ENCODE data around the gene DPYSL4. TPM values are rescaled to one million over a fixed set of nuclear protein-coding genes. Genes with fewer than 3 reads are reported as not detected.

Gene DPYSL4
- total RNA-seq, 4 donors from 2014 or later, result 0.27 TPM; not detected in 3

DNA sequence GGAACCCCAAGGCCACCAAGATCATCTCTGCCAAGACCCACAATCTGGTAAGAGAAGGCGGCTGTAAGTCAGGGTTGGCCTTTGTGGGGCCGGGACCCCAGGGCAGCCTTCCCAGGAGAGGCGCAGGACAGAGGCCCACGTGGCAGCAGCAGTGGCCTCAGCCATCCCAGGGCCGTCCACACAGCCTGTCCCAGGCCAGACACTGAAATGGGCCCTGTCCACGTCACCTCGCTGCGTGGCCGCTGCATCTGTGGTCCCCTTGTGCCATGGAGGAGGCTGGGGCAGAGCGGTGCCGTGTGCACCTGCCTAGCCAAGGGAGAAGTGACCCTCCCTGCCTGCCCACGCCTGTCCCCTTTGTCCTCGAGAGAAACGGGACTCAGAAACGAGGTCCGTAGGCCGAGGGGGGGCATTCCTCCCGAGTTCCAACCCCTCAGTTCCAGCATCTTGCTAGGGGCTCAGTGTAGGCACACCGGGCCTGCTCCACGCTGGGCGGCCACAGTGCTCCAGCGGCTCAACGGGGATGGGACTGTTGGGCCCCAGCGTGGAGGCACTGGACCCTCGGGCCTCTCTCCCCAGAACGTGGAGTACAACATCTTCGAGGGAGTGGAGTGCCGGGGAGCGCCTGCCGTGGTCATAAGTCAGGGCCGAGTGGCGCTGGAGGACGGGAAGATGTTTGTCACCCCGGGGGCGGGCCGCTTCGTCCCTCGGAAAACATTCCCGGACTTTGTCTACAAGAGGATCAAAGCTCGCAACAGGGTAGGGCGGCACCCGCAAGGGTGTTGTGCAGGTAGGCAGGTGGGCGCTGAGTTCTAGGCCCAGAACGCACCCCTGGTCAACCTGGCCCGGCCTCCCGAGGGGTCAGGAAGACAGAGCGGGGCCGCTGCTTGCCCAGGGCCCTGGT lies 15.6 kb downstream of the DPYSL4 start:
- no peak for TF ChIP-seq POLR2A (IDR thresholded peaks at IDR 0.05)
- TF ChIP-seq, protein P1, sequence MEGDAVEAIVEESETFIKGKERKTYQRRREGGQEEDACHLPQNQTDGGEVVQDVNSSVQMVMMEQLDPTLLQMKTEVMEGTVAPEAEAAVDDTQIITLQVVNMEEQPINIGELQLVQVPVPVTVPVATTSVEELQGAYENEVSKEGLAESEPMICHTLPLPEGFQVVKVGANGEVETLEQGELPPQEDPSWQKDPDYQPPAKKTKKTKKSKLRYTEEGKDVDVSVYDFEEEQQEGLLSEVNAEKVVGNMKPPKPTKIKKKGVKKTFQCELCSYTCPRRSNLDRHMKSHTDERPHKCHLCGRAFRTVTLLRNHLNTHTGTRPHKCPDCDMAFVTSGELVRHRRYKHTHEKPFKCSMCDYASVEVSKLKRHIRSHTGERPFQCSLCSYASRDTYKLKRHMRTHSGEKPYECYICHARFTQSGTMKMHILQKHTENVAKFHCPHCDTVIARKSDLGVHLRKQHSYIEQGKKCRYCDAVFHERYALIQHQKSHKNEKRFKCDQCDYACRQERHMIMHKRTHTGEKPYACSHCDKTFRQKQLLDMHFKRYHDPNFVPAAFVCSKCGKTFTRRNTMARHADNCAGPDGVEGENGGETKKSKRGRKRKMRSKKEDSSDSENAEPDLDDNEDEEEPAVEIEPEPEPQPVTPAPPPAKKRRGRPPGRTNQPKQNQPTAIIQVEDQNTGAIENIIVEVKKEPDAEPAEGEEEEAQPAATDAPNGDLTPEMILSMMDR (IDR thresholded peaks at IDR 0.05), result no peak
- Histone ChIP-seq H3K9me3 (no peaks in the 10 kb centered on the region), H3K27me3 (no peaks in the 10 kb centered on the region), H3K27ac (no peak overlapping the region), H3K4me3 (no peak overlapping the region), H3K4me1 (no peaks in the 10 kb centered on the region), H3K36me3 (no peaks in the 10 kb centered on the region)
- no peak for DNase-seq

DNA sequence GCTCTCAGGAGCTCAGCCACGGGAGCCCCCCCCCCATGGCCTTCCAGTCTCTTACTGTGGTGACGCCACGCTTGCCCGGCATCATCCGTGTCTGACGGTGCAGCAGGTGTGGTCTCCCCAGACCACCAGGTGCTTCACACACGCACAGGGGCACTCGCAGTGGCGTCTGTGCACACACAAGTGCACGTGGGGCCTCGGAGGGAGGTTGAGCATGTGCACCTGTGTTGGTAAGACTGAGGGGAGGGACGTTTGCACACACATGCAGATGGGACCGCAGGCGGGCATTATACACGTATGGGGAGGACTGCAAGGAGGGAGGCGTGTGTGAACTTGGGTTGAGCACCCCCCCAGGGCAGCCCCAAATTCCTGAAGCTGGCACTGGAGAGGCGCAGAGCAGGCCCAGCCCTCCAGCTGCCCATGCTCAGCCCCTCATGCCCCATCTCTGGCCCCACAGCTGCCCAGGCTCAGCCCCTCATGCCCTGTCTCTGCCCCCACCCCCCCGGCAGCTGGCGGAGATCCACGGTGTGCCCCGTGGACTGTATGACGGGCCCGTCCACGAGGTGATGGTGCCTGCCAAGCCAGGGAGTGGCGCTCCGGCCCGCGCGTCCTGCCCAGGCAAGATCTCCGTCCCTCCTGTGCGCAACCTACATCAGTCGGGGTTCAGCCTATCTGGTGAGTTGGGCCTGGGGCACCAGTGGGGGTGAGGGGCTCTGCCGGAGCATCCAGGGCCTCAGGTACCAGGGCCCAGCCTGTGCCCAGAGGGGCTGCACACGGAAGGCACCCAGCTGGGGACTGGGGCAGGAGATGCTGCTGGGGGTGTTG lies 16.7 kb downstream of the DPYSL4 start:
- DNase-seq, result no peak
- TF ChIP-seq, protein P1 (IDR thresholded peaks at IDR 0.05), result no peak
- TF ChIP-seq POLR2A (IDR thresholded peaks at IDR 0.05), result no peak
- no peaks in the 10 kb centered on the region for H3K36me3 ChIP-seq

DNA sequence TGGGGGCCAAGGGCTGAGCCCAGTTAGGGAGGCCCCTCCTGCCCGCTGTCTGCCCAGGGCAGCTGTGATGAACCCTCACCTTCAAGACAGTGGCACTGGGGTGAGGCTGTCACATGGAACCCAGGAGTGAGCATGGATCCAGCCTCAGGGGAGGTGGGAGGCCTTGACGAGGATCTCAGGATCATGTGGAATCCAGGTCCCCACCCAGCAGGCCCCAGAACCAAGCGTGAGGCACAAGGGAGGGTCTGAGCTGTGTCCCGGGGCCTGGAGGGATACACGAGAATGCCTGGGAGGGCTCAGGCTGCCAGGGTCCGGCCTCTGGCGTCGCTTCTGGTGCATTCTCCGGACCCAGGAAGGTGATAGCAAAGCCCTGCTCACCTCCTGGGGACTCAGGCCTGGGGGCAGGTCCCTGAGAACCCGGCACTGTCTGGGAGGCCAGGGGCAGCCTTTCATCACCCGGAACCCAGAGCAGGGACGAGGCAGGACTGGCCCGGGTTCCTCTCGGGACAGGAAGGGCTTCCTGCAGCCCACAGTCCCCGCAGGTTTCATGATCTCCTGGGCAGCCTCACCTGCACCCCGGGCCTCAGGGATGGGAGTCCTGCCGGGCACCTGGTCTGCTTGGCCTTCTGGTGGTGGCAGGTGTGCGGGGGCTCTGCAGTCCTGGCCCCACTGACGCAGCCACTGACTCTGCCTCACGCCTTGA lies 17.5 kb downstream of the DPYSL4 start:
- Histone ChIP-seq H3K36me3 (no peaks in the 10 kb centered on the region), H3K27ac (no peak overlapping the region), H3K9me3 (no peaks in the 10 kb centered on the region), H3K4me3 (no peak overlapping the region), H3K27me3 (no peaks in the 10 kb centered on the region), H3K4me1 (no peaks in the 10 kb centered on the region)
- DNase-seq, result no peak
- TF ChIP-seq, protein P1 (IDR thresholded peaks at IDR 0.05), result no peak
- no peak for TF ChIP-seq POLR2A (IDR thresholded peaks at IDR 0.05)

More for the DNA sequence above, 16.7 kb downstream of the DPYSL4 start:
- Histone ChIP-seq H3K4me3 (no peak overlapping the region), H3K9me3 (no peaks in the 10 kb centered on the region), H3K27me3 (no peaks in the 10 kb centered on the region), H3K4me1 (no peaks in the 10 kb centered on the region), H3K27ac (no peak overlapping the region)

DNA sequence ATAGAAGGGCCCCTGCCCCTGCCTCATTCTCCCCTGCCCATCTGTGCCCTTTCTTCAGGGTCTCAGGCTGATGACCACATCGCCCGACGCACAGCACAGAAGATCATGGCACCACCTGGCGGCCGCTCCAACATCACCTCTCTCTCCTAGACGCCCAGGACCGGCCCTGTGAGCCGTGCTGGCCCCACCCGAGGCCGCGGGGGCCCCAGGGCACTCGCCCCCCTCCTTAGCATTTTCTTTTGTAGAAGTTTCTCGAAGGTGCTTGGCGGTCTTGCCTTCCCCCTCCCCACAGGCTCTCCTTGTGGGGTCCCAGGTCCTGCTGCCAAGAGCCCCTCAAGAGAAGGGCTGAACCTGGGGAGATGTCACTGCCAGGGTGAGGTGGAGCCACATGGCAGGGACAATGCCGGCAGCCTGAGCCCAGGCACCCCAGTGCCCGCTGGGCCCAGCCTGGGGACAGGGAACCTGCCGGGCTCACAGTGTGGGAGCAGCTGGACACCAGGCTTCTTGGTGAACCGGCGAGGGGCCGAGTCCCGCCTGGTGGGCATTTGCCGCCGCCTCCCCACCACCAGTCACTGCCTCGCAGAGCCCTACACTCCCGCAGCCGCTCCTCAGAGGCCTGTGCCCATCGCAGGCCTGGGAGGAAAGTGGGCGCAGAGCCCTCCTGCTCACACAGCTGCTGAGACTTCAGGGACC lies 18.2 kb downstream of the DPYSL4 start:
- no peaks in the 10 kb centered on the region for H3K9me3 ChIP-seq
- H3K36me3 ChIP-seq, result no peaks in the 10 kb centered on the region
- no peak overlapping the region for H3K4me3 ChIP-seq
- no peak for DNase-seq
- no peaks in the 10 kb centered on the region for H3K4me1 ChIP-seq
- TF ChIP-seq, protein P1 (IDR thresholded peaks at IDR 0.05), result no peak
- no peak for TF ChIP-seq POLR2A (IDR thresholded peaks at IDR 0.05)
- no peaks in the 10 kb centered on the region for H3K27me3 ChIP-seq
- no peak overlapping the region for H3K27ac ChIP-seq

Data from Peyer's patch (tissue), 4 donors.